Mesenteric fat pad (tissue), 1 donor: ENCODE results near the gene IVL. TPM values are rescaled to one million over a fixed set of nuclear protein-coding genes. Genes with fewer than 3 reads are reported as not detected.

ENCODE experiments used
- DNase-seq: peaks from one replicate; pipeline ENCODE4 v3.0.0-alpha.2; 2020; ENCODE audit warnings: low spot score
- total RNA-seq: library from RNA; stranded (reverse); fragmentation: NEBNext Ultra II Directional; extraction: Animal tissue kit (Norgen Biotek cat#: 25700); gene quantifications from one replicate; pipeline ENCODE4 v1.2.1, GENCODE V29; 2021
- donor health status: DM: yes; HTN: yes; CAD: no.

IVL gene
- total RNA-seq, 1 donor from 2014 or later: not detected

- no peak for DNase-seq
These were observed 43.4 kb downstream of the IVL start for GRCh38 chr1:152951711-152952110.

GRCh38 chr1:152953761-152954160, 45.4 kb downstream of the IVL start:
- DNase-seq: no peak

- no peak for DNase-seq
These were observed 46.1 kb downstream of the IVL start for GRCh38 chr1:152954436-152954835.

GRCh38 chr1:152957561-152957960, 49.2 kb downstream of the IVL start:
- DNase-seq: no peak

- no peak for DNase-seq
These were observed 50.9 kb downstream of the IVL start for GRCh38 chr1:152959273-152959672.

- DNase-seq: no peak
These were observed 51.6 kb downstream of the IVL start for GRCh38 chr1:152959801-152960451.

- DNase-seq: no peak
These were observed 52.2 kb downstream of the IVL start for GRCh38 chr1:152960452-152961044.

Other genes with a start within 250 kb of the IVL start
- gene LCE2D, start 245.2 kb upstream of the IVL start, total RNA-seq: not detected
- not detected for gene LCE2C, start 233.3 kb upstream of the IVL start, total RNA-seq
- not detected for gene LCE2B, start 222.4 kb upstream of the IVL start, total RNA-seq
- gene LCE2A, start 210.2 kb upstream of the IVL start, total RNA-seq: not detected
- not detected for gene LCE4A, start 200.4 kb upstream of the IVL start, total RNA-seq
- gene KPRP, start 150.5 kb upstream of the IVL start, total RNA-seq: not detected
- gene LCE1F, start 133.4 kb upstream of the IVL start, total RNA-seq: not detected
- not detected for gene LCE1E, start 122.3 kb upstream of the IVL start, total RNA-seq
- gene LCE1D, start 111.8 kb upstream of the IVL start, total RNA-seq: not detected
- gene LCE1C, start 101.9 kb upstream of the IVL start, total RNA-seq: not detected
- gene LCE1B, start 96.6 kb upstream of the IVL start, total RNA-seq: not detected
- gene LCE1A, start 81.1 kb upstream of the IVL start, total RNA-seq: not detected
- not detected for gene LCE6A, start 65.7 kb upstream of the IVL start, total RNA-seq
- not detected for gene LCE7A, start 48.5 kb upstream of the IVL start, total RNA-seq
- gene SMCP, start 30.2 kb upstream of the IVL start, total RNA-seq: not detected
- not detected for gene SPRR5, start 38.7 kb downstream of the IVL start, total RNA-seq
- gene SPRR4, start 62.1 kb downstream of the IVL start, total RNA-seq: not detected
- gene SPRR1A, start 75.5 kb downstream of the IVL start, total RNA-seq: not detected
- not detected for gene SPRR3, start 93.2 kb downstream of the IVL start, total RNA-seq
- not detected for gene SPRR1B, start 122.7 kb downstream of the IVL start, total RNA-seq
- not detected for gene SPRR2D, start 132.6 kb downstream of the IVL start, total RNA-seq
- not detected for gene SPRR2A, start 149.0 kb downstream of the IVL start, total RNA-seq
- gene SPRR2B, start 163.1 kb downstream of the IVL start, total RNA-seq: not detected
- not detected for gene SPRR2E, start 186.0 kb downstream of the IVL start, total RNA-seq
- not detected for gene SPRR2F, start 205.0 kb downstream of the IVL start, total RNA-seq
- not detected for gene SPRR2G, start 242.3 kb downstream of the IVL start, total RNA-seq